ENCODE data around the gene TEX28. TPM values are rescaled to one million over a fixed set of nuclear protein-coding genes. Genes with fewer than 3 reads are reported as not detected.

Gene TEX28
- total RNA-seq, 1 donor from 2014 or later = not detected

DNA sequence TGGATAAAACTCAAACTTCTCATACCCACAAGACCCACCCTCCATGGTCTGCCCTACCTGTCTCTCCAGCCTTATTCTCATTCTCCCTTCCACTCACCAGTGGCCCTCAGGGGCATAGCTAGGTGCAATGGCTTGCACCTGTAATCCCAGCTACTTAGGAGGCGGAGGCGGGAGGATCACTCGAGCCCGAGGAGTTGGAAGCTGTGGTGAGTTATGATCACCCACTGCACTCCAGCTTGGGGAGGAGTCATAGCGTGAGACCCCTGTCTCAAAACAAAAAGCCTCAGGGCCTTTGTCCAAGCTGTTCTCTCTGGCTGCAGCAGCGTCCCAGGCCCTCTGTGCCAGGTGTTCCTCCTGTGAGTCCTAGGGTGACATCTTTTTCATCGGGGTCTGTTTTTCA lies 17.2 kb upstream of the TEX28 start:
- Mint-ChIP-seq H3K4me3 (ENCODE audit: unreplicated experiment) (no peak overlapping the region), H3K36me3 (ENCODE audit: low read depth) (no peaks in the 10 kb centered on the region), H3K9me3 (ENCODE audit: low read depth) (peaks cover 10% of the 10 kb centered on the region), H3K4me1 (ENCODE audit: low read depth) (no peaks in the 10 kb centered on the region), H3K27me3 (ENCODE audit: low read depth) (no peaks in the 10 kb centered on the region), H3K27ac (ENCODE audit: unreplicated experiment) (no peak overlapping the region)
- peak; percentile 50 for DNase-seq (ENCODE audit: low spot score)
- TF ChIP-seq, protein P1, sequence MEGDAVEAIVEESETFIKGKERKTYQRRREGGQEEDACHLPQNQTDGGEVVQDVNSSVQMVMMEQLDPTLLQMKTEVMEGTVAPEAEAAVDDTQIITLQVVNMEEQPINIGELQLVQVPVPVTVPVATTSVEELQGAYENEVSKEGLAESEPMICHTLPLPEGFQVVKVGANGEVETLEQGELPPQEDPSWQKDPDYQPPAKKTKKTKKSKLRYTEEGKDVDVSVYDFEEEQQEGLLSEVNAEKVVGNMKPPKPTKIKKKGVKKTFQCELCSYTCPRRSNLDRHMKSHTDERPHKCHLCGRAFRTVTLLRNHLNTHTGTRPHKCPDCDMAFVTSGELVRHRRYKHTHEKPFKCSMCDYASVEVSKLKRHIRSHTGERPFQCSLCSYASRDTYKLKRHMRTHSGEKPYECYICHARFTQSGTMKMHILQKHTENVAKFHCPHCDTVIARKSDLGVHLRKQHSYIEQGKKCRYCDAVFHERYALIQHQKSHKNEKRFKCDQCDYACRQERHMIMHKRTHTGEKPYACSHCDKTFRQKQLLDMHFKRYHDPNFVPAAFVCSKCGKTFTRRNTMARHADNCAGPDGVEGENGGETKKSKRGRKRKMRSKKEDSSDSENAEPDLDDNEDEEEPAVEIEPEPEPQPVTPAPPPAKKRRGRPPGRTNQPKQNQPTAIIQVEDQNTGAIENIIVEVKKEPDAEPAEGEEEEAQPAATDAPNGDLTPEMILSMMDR (IDR thresholded peaks at IDR 0.05) = no peak

GRCh38 chrX:154310616-154311536 lies 16.0 kb upstream of the TEX28 start:
- peak; percentile 57 for DNase-seq (ENCODE audit: low spot score)
- peaks cover 10% of the 10 kb centered on the region for H3K9me3 Mint-ChIP-seq (ENCODE audit: low read depth)
- H3K27ac Mint-ChIP-seq (ENCODE audit: unreplicated experiment) = no peak overlapping the region
- H3K4me3 Mint-ChIP-seq (ENCODE audit: unreplicated experiment) = no peak overlapping the region
- no peaks in the 10 kb centered on the region for H3K36me3 Mint-ChIP-seq (ENCODE audit: low read depth)
- no peaks in the 10 kb centered on the region for H3K4me1 Mint-ChIP-seq (ENCODE audit: low read depth)
- H3K27me3 Mint-ChIP-seq (ENCODE audit: low read depth) = no peaks in the 10 kb centered on the region
- TF ChIP-seq, protein P1 (IDR thresholded peaks at IDR 0.05) = no peak

GRCh38 chrX:154309041-154309775 lies 14.3 kb upstream of the TEX28 start:
- H3K27me3 Mint-ChIP-seq (ENCODE audit: low read depth) = no peaks in the 10 kb centered on the region
- TF ChIP-seq, protein P1 (IDR thresholded peaks at IDR 0.05) = no peak

GRCh38 chrX:154308108-154308946 lies 13.4 kb upstream of the TEX28 start:
- no peak overlapping the region for H3K27ac Mint-ChIP-seq (ENCODE audit: unreplicated experiment)

More at GRCh38 chrX:154309041-154309775, 14.3 kb upstream of the TEX28 start:
- Mint-ChIP-seq H3K9me3 (ENCODE audit: low read depth) (peaks cover 8% of the 10 kb centered on the region), H3K27ac (ENCODE audit: unreplicated experiment) (no peak overlapping the region), H3K4me3 (ENCODE audit: unreplicated experiment) (no peak overlapping the region), H3K36me3 (ENCODE audit: low read depth) (peaks cover 2% of the 10 kb centered on the region), H3K4me1 (ENCODE audit: low read depth) (no peaks in the 10 kb centered on the region)
- peak; percentile 68 for DNase-seq (ENCODE audit: low spot score)

More at GRCh38 chrX:154308108-154308946, 13.4 kb upstream of the TEX28 start:
- DNase-seq (ENCODE audit: low spot score) = peak; percentile 37
- Mint-ChIP-seq H3K4me1 (ENCODE audit: low read depth) (no peaks in the 10 kb centered on the region), H3K9me3 (ENCODE audit: low read depth) (peaks cover 8% of the 10 kb centered on the region), H3K4me3 (ENCODE audit: unreplicated experiment) (no peak overlapping the region), H3K27me3 (ENCODE audit: low read depth) (peaks cover 2% of the 10 kb centered on the region), H3K36me3 (ENCODE audit: low read depth) (peaks cover 2% of the 10 kb centered on the region)
- TF ChIP-seq, protein P1 (IDR thresholded peaks at IDR 0.05) = peak; percentile 78
